BE2C (cell line): ENCODE data around the gene FOSL2.

Experiments used
- DNase-seq: peaks from one replicate; pipeline ENCODE4 v3.0.0-alpha.2; 2020
- H3K27me3 ChIP-seq: fragments of 250-450 bp; sonication (Bioruptor Pico); 2 replicates; pipeline ENCODE4 v1.5.1; 2020; ENCODE audit warnings: mild to moderate bottlenecking
- H3K36me3 ChIP-seq: fragments of 250-450 bp; sonication (Bioruptor Pico); 2 replicates; pipeline ENCODE4 v1.5.1; 2020; ENCODE audit warnings: mild to moderate bottlenecking
- H3K4me1 ChIP-seq: fragments of 250-450 bp; sonication (Bioruptor Pico); 2 replicates; pipeline ENCODE4 v1.5.1; 2020
- H3K4me3 ChIP-seq: 2 replicates; pipeline ENCODE4 v1.5.1; 2011; ENCODE audit warnings: low read depth, low read length
- H3K9me3 ChIP-seq: fragments of 250-450 bp; sonication (Bioruptor Pico); 2 replicates; pipeline ENCODE4 v1.5.1; 2020
- CTCF ChIP-seq: IDR thresholded peaks from 2 replicates; pipeline ENCODE4 v1.5.1; 2012; ENCODE audit warnings: mild to moderate bottlenecking, low read depth, low read length

Gene FOSL2

GRCh38 chr2:28435241-28435640 lies 42.6 kb downstream of the FOSL2 start:
- no peak overlapping the region for H3K4me3 ChIP-seq
- no peaks in the 10 kb centered on the region for H3K4me1 ChIP-seq
- H3K36me3 ChIP-seq, result no peaks in the 10 kb centered on the region
- no peaks in the 10 kb centered on the region for H3K9me3 ChIP-seq
- DNase-seq, result no peak
- TF ChIP-seq CTCF, result no peak
- no peaks in the 10 kb centered on the region for H3K27me3 ChIP-seq

- DNase-seq, result no peak
- H3K27me3 ChIP-seq, result no peaks in the 10 kb centered on the region
- H3K4me3 ChIP-seq, result no peak overlapping the region
- no peak for TF ChIP-seq CTCF
- H3K36me3 ChIP-seq, result no peaks in the 10 kb centered on the region
- H3K4me1 ChIP-seq, result no peaks in the 10 kb centered on the region
- H3K9me3 ChIP-seq, result no peaks in the 10 kb centered on the region
Observed at GRCh38 chr2:28435814-28436351, 43.2 kb downstream of the FOSL2 start.

GRCh38 chr2:28436525-28437051 lies 43.9 kb downstream of the FOSL2 start:
- H3K27me3 ChIP-seq, result no peaks in the 10 kb centered on the region
- no peaks in the 10 kb centered on the region for H3K9me3 ChIP-seq
- H3K36me3 ChIP-seq, result no peaks in the 10 kb centered on the region
- H3K4me1 ChIP-seq, result no peaks in the 10 kb centered on the region
- no peak for DNase-seq
- H3K4me3 ChIP-seq, result no peak overlapping the region
- TF ChIP-seq CTCF, result no peak

- TF ChIP-seq CTCF, result no peak
- Histone ChIP-seq H3K4me3 (no peak overlapping the region), H3K4me1 (no peaks in the 10 kb centered on the region), H3K9me3 (no peaks in the 10 kb centered on the region), H3K27me3 (no peaks in the 10 kb centered on the region), H3K36me3 (no peaks in the 10 kb centered on the region)
- DNase-seq, result no peak
Observed at GRCh38 chr2:28437149-28437835, 44.6 kb downstream of the FOSL2 start.

GRCh38 chr2:28437918-28438317 lies 45.3 kb downstream of the FOSL2 start:
- H3K4me1 ChIP-seq, result no peaks in the 10 kb centered on the region
- H3K36me3 ChIP-seq, result no peaks in the 10 kb centered on the region
- no peak for DNase-seq
- no peaks in the 10 kb centered on the region for H3K9me3 ChIP-seq
- TF ChIP-seq CTCF, result no peak
- no peak overlapping the region for H3K4me3 ChIP-seq
- no peaks in the 10 kb centered on the region for H3K27me3 ChIP-seq

- TF ChIP-seq CTCF, result no peak
- DNase-seq, result no peak
- H3K27me3 ChIP-seq, result no peaks in the 10 kb centered on the region
- no peak overlapping the region for H3K4me3 ChIP-seq
- no peaks in the 10 kb centered on the region for H3K36me3 ChIP-seq
- no peaks in the 10 kb centered on the region for H3K9me3 ChIP-seq
- H3K4me1 ChIP-seq, result no peaks in the 10 kb centered on the region
Observed at GRCh38 chr2:28438532-28439063, 45.9 kb downstream of the FOSL2 start.
